Dendritic cell treated with granulocyte-macrophage colony-stimulating factor and Interleukin-4, amounts not matched to agents 40 ng/mL and 50 ng/mL, for 4 days (primary cell): ENCODE data around the gene TCERG1.

Source experiments
- H3K27ac Mint-ChIP-seq: one replicate; pipeline ENCODE4 v1.8.0; 2022; ENCODE audit warnings: mild to moderate bottlenecking, mixed read lengths
- H3K27me3 Mint-ChIP-seq: one replicate; pipeline ENCODE4 v1.8.0; 2022; ENCODE audit warnings: mild to moderate bottlenecking, mixed read lengths
- H3K36me3 Mint-ChIP-seq: one replicate; pipeline ENCODE4 v1.8.0; 2022; ENCODE audit warnings: low read depth, mixed read lengths
- H3K4me1 Mint-ChIP-seq: one replicate; pipeline ENCODE4 v1.8.0; 2022; ENCODE audit warnings: low read depth, mixed read lengths
- H3K4me3 Mint-ChIP-seq: one replicate; pipeline ENCODE4 v1.8.0; 2022; ENCODE audit warnings: mild to moderate bottlenecking, moderate library complexity, mixed read lengths
- H3K9me3 Mint-ChIP-seq: one replicate; pipeline ENCODE4 v1.8.0; 2022; ENCODE audit warnings: mixed read lengths
- intact Hi-C: fragments of 100-400 bp; cut with micrococcal nuclease; formaldehyde crosslinking; loops from one replicate; pipeline ENCODE4 v1.15.0; 2022

The TCERG1 gene

DNA sequence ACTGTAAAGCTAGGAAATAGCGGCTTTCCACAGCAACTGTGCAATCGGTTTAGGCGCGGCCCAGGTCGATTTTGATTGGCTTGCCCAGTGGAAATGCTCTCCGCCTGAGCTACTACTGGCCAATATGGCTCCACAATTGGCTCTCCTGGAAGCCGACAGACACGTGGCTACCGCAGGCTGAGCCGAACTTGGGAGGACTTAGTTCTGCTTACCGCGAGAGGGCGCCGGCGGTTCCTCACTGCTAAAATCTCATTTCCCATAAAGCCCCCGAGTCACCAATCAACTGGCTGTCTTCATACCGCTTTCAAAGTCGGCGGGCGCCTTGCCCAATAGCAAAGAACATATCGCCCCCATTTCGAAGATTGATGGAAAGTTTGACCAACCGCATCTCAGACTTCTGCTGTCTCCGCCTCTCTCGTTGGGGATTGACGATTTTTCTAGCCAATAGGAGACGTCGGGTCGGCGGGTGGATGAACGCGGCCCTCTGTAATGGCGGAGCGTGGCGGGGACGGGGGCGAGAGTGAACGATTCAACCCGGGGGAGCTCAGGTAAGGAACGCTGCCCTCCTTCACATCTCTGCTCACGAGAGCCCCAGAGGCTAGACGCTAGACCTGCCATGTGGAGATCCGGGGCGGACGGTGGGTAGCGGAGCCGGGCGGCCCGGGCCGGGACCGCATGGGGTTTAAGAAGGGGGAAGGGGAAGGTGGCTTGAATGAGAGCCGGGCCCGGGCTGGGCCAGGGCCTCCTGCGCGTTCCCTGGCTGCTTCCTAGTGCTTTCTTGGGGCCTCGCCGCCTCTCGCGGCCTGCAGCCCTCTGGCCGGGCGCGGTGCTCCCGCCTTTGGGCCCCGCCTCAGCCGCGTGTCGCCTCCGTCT is at the start of gene TCERG1:
Gene TCERG1, plus strand, starts transcription at position 473 of the 873 bp plus-strand sequence. Its CDS starts 17 bp downstream, at position 490.
- H3K4me1 Mint-ChIP-seq = peaks cover 29% of the 10 kb centered on the region
- peak within 1 kb of the TSS; percentile 92 for H3K27ac Mint-ChIP-seq
- H3K4me3 Mint-ChIP-seq = peak within 1 kb of the TSS; percentile 84
- H3K9me3 Mint-ChIP-seq = no peaks in the 10 kb centered on the region
- intact Hi-C loops = loop anchor here (1.0 kb wide), 2 partner anchors 244 to 265 kb away; partner anchors contain the start of genes LARS1 and RBM27
- H3K27me3 Mint-ChIP-seq = no peaks in the 10 kb centered on the region
- H3K36me3 Mint-ChIP-seq = peaks cover 12% of the 10 kb centered on the region

DNA sequence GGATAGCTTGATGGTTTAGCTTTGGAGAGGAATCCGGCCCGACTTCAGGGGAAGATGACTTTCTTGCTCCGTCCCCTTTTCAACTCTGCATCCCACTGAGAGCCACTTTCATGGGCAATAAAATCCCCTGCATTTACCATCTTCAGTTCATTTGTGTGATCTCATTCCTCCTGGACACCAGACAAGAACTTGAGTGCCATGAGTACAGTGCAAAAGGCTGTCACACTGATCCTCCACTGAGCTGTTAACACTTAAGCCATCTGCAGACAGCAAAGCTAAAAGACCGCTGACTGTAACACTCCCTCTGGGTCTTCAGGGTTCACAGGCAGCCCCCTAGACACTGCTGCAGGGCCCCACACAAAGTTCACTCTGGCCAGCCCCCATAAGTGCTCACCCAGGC is 48.3 kb upstream of the TCERG1 start:
- H3K27ac Mint-ChIP-seq = no peak overlapping the region
- peaks cover 24% of the 10 kb centered on the region for H3K4me1 Mint-ChIP-seq

DNA sequence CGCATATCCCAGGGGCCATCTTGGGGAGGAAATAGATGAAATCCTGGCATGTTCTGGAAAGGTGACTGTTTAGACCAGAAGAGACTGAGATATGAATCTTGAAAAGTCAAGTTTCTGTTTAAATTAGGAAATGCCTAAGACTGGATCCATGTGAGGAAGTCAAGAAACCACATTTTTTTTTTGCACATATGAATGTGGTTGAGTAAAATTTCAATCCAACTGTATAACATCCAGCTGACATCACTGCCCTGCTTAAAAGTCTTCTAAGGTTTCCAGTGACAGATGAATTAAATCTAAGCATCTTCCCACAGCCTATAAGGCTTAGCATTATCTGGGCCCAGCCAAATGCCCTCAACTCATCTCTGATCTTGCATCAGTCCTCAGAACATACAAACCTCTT is 47.7 kb upstream of the TCERG1 start:
- H3K36me3 Mint-ChIP-seq = no peaks in the 10 kb centered on the region
- intact Hi-C loops = no loop called here
- no peaks in the 10 kb centered on the region for H3K27me3 Mint-ChIP-seq
- no peak overlapping the region for H3K4me3 Mint-ChIP-seq
- no peaks in the 10 kb centered on the region for H3K9me3 Mint-ChIP-seq
- H3K27ac Mint-ChIP-seq = no peak overlapping the region
- H3K4me1 Mint-ChIP-seq = peaks cover 24% of the 10 kb centered on the region

More for the DNA sequence above, 48.3 kb upstream of the TCERG1 start:
- Mint-ChIP-seq H3K4me3 (no peak overlapping the region), H3K9me3 (no peaks in the 10 kb centered on the region), H3K27me3 (no peaks in the 10 kb centered on the region), H3K36me3 (no peaks in the 10 kb centered on the region)
- intact Hi-C loops = no loop called here

DNA sequence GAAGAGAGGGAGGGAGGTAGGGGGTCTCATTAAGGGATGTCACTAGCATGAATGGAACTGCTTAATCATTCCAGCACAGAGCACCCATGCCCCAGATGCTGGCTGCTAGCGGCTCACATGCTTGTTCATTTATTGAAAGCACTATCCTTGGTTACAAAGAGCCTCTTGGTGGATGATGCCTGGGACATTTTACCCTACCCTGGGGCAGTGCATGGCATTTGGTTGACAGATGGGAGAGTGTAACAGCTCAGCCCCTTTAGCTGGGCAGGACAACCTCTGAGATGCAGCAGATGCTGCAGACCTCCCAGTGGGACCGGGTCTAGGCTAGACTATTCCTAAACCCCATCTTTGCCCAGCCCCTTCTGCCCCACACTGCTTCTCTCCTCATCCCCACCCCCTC is 46.9 kb upstream of the TCERG1 start:
- no peaks in the 10 kb centered on the region for H3K36me3 Mint-ChIP-seq
- H3K4me3 Mint-ChIP-seq = no peak overlapping the region
- no peak overlapping the region for H3K27ac Mint-ChIP-seq
- peaks cover 24% of the 10 kb centered on the region for H3K4me1 Mint-ChIP-seq
- intact Hi-C loops = no loop called here
- H3K9me3 Mint-ChIP-seq = no peaks in the 10 kb centered on the region
- no peaks in the 10 kb centered on the region for H3K27me3 Mint-ChIP-seq

DNA sequence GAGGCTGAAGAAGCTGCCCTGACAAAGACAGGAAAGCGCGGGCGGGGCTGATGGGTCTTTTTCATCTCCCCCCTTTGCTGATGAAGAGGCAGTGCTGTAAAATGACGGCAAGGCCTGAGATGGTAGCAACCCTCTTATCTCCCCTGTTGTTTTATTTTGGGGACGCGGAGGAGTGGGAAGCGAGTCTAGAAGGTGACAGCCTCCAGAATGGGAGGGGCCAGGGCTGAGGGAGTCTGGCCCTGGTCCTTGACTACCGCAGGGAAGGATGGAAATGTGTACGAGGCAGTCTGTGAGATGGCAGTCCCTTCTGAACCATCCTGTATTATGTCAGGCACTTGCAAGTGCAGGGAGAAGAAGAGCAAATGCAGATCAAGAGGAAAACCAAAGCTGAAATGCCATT is 46.1 kb upstream of the TCERG1 start:
- Mint-ChIP-seq H3K9me3 (no peaks in the 10 kb centered on the region), H3K36me3 (no peaks in the 10 kb centered on the region), H3K4me1 (peaks cover 24% of the 10 kb centered on the region), H3K27me3 (no peaks in the 10 kb centered on the region), H3K4me3 (no peak overlapping the region), H3K27ac (no peak overlapping the region)
- intact Hi-C loops = no loop called here

DNA sequence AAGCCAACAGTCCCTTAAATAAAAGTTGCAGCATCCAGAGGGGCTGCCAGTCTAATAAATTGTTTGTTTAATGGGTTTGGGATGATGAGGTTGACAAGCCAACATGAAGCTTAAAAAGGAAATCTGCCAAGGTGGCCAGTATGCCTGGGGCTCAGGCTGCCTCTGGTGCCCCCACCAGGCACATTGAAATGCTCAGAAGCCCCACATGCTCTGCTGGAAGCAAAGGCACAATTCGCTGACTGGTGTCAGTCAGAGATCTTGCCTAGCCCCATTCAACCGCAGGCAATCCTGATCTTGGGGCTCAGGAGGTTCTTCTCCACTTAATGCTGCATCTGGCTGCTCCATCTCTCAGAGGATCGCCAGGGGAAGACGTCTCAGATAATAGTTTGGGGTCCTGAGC is 44.2 kb upstream of the TCERG1 start:
- Mint-ChIP-seq H3K27ac (no peak overlapping the region), H3K9me3 (no peaks in the 10 kb centered on the region), H3K4me3 (no peak overlapping the region), H3K4me1 (peaks cover 24% of the 10 kb centered on the region), H3K36me3 (no peaks in the 10 kb centered on the region), H3K27me3 (no peaks in the 10 kb centered on the region)
- intact Hi-C loops = no loop called here

DNA sequence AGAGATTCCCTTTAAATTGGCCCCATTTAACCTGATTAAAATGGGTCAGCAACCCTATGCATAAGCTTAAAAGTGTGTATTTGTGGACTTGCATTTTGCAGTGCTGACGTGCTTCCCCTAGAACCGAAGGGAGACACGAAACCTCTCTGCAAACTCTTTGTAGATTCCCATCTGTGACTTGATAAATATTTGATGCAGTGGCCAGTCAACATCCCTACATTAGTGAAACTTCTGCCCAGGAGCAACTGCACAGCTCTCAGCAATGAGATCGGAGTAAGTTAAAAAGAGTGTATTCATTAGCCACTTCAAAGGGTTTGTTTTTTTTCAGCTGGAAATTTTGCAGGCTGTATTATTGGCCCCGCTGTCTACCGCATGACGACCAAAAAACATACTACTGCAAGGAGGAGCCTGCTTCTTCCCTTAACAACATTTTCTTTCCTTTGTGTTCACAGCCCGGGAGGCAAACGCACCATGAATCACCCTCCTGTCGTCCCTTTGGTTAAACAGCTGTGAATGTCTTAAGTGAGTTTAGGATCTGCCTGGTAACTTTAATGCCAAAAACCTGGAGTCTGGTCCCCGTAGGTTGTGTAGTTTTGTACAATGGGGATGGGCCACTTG is 38.0 kb upstream of the TCERG1 start:
- Mint-ChIP-seq H3K9me3 (no peaks in the 10 kb centered on the region), H3K4me1 (no peaks in the 10 kb centered on the region), H3K27me3 (no peaks in the 10 kb centered on the region)

DNA sequence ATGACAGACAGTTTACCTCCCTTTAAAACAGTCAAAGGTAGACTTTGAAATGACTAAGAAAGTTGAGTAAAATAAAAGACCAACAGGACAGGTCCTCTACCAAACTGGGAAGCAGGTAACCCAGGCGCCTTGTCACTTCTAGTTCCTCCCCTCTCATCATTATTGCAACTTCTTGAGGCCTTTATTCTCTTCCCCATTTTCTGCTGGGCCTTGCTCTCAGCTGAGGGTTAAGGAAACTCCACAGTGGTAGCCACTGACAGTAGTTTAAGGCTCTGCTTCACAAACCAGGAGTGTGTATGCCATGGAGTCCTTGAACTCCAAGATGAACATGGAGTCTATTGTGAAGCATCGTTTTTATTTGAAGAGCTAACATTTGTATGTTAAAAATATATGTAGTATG is 36.9 kb upstream of the TCERG1 start:
- no peaks in the 10 kb centered on the region for H3K9me3 Mint-ChIP-seq
- H3K27me3 Mint-ChIP-seq = no peaks in the 10 kb centered on the region
- intact Hi-C loops = no loop called here
- no peak overlapping the region for H3K27ac Mint-ChIP-seq
- H3K36me3 Mint-ChIP-seq = no peaks in the 10 kb centered on the region
- no peak overlapping the region for H3K4me3 Mint-ChIP-seq
- no peaks in the 10 kb centered on the region for H3K4me1 Mint-ChIP-seq

More for the DNA sequence above, 38.0 kb upstream of the TCERG1 start:
- no peak overlapping the region for H3K4me3 Mint-ChIP-seq
- no peak overlapping the region for H3K27ac Mint-ChIP-seq
- H3K36me3 Mint-ChIP-seq = no peaks in the 10 kb centered on the region
- intact Hi-C loops = no loop called here

DNA sequence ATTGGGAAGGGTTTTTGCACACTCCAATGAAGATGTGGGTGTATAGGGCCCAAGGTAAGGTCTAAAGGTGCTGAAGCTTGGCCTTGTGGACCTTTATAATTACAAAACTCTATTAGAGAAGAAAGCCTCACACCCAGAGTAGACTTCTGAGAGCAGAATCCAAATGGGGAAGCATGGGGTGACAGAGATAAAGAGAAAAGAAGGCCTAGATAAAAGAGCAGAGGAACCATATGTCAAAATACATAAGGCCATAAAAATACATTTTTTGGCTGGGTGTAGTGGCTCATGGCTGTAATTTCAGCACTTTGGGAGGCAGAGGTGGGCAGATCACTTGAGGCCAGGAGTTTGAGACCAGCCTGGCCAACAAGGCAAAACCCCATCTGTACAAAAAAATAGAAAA is 27.4 kb upstream of the TCERG1 start:
- H3K4me1 Mint-ChIP-seq = no peaks in the 10 kb centered on the region
- H3K9me3 Mint-ChIP-seq = no peaks in the 10 kb centered on the region
- H3K27ac Mint-ChIP-seq = no peak overlapping the region
- intact Hi-C loops = no loop called here
- H3K27me3 Mint-ChIP-seq = no peaks in the 10 kb centered on the region
- no peaks in the 10 kb centered on the region for H3K36me3 Mint-ChIP-seq
- H3K4me3 Mint-ChIP-seq = no peak overlapping the region

DNA sequence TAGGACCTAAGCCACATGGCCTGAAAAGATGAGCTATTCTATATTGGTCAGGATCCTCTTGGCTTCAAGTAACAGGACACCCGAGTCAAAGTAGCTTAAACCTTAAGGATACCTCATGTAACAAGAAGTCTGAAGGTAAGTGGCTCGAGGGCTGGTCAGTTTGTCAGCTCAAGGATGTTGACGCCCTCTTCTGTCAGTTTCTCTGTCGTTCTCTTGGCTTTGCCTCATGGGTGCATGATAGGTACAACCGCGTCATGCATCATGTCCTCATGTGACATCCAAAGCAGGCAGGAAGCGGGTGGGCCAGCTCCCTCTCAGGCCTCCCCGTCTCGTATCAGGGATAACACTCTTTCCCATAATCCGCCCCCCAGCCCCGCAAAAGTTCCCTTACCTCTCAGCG is 22.1 kb upstream of the TCERG1 start:
- H3K36me3 Mint-ChIP-seq = no peaks in the 10 kb centered on the region
- no peaks in the 10 kb centered on the region for H3K9me3 Mint-ChIP-seq
- no peak overlapping the region for H3K27ac Mint-ChIP-seq
- H3K4me3 Mint-ChIP-seq = no peak overlapping the region
- no peaks in the 10 kb centered on the region for H3K4me1 Mint-ChIP-seq
- H3K27me3 Mint-ChIP-seq = peaks cover 7% of the 10 kb centered on the region
- intact Hi-C loops = no loop called here

DNA sequence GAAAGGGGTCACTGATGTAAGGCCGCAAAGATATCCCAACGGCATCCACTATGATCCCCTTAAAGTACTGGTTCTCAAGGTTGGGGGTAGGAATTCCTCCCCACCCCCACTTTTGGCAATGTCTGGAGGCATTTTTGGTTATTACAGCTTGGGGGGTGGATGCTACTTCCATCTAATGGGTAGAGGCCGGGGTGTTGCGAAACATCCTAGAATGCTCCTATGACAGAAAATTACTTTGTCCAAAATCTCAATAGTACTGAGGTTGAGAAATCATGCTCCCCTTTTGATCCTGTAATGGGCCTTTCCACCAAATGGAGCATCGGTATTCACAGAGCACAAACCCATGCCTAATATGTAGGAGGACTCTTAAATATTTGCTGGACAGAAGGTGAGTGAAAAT is 20.8 kb upstream of the TCERG1 start:
- H3K27me3 Mint-ChIP-seq = peaks cover 9% of the 10 kb centered on the region
- intact Hi-C loops = no loop called here
- H3K9me3 Mint-ChIP-seq = no peaks in the 10 kb centered on the region
- no peaks in the 10 kb centered on the region for H3K36me3 Mint-ChIP-seq
- H3K27ac Mint-ChIP-seq = no peak overlapping the region
- no peak overlapping the region for H3K4me3 Mint-ChIP-seq
- H3K4me1 Mint-ChIP-seq = no peaks in the 10 kb centered on the region

DNA sequence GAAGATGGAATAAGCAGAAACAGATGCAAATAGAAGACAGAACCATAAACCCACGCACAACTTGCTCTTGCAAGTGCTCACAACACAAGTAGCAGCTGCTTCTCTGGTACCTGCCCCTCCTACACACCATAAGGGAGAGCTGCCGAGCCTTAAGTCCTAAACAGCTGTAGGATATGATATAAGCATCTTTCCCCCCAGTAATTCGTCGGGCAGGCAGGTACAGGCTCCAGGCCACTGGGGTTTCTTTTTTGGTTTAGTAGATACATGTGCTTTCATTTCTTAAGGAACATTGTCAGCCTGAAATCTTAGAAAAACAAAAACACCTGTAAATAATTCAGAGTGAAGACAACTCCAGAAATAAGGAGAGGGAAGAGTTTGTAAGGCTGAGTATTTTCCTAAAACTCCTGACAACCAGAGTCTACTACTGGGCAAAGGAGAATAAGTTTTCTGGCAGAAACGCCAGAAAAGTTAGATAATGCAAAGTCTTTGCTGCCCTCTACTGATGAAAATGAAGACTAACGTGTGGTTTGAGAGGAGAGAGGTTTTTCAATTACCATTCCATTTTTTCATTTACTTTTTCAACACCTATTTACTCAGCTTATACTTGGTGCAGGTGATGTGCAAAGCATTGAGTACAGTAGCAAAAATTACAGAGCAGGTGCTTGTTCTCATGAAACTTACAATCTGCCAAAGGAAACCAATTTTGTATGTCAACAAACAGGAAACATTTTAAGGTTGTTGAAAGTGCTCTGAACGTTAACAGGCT is 20.1 kb upstream of the TCERG1 start:
- no peaks in the 10 kb centered on the region for H3K4me1 Mint-ChIP-seq
- intact Hi-C loops = loop anchor here (1.0 kb wide), 1 partner anchor 136 kb away; no protein-coding TSS in a partner anchor
- no peaks in the 10 kb centered on the region for H3K36me3 Mint-ChIP-seq
- no peak overlapping the region for H3K27ac Mint-ChIP-seq
- no peak overlapping the region for H3K4me3 Mint-ChIP-seq
- H3K27me3 Mint-ChIP-seq = peaks cover 9% of the 10 kb centered on the region
- no peaks in the 10 kb centered on the region for H3K9me3 Mint-ChIP-seq

DNA sequence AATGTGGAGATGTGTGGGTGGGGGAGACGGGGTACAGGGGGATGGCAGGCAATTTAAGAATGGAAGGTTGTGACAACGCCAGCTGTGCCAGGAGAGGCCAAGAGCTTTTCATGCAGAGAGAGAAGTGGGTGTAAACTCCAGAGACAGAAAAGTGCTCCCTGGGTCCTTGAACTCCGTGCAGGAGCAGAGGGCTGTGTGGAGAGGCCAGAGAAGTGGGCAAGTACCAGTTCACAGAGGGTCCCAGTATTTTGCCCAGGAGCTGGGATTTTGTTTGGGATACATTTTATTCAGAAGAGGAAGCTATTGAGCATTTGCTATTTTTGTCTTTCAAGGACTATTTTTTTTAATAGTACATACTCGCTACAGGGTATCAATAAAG is 19.5 kb upstream of the TCERG1 start:
- Mint-ChIP-seq H3K4me3 (no peak overlapping the region), H3K27ac (no peak overlapping the region), H3K9me3 (no peaks in the 10 kb centered on the region), H3K4me1 (no peaks in the 10 kb centered on the region), H3K36me3 (no peaks in the 10 kb centered on the region), H3K27me3 (peaks cover 9% of the 10 kb centered on the region)
- intact Hi-C loops = loop anchor here (1.0 kb wide), 1 partner anchor 136 kb away; no protein-coding TSS in a partner anchor

DNA sequence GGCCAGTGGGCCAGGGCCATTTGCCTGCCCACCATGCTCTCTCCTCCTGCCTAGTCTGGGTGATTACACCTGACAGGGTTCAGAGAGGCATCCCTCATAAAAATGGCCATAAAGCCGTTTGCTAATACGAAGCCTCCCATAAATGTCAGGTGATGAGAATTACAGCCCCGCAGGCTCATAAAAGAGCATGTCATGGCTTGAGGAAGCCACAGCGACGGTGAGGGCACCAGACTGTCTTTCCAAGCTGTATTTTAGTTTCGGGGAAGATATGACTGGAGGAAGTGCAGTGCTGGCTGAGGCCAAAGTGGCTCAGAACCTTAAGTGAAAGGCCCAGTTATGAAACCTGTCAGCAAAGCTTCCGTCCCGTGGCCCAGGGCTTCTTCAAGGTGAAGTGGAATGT is 18.5 kb upstream of the TCERG1 start:
- Mint-ChIP-seq H3K27ac (no peak overlapping the region), H3K4me1 (no peaks in the 10 kb centered on the region), H3K9me3 (no peaks in the 10 kb centered on the region), H3K27me3 (peaks cover 10% of the 10 kb centered on the region), H3K36me3 (no peaks in the 10 kb centered on the region), H3K4me3 (no peak overlapping the region)
- intact Hi-C loops = no loop called here
